HepG2 (cell line): ENCODE results near the gene PDZD7. TPM values are rescaled to one million over a fixed set of nuclear protein-coding genes. Genes with fewer than 3 reads are reported as not detected.

ENCODE experiments used
- NPAS2 ChIP-seq: sonication (generic); formaldehyde crosslinking; IDR thresholded peaks from 2 replicates; pipeline ENCODE4 v1.8.0; 2022; ENCODE audit warnings: mild to moderate bottlenecking, missing genetic modification reagents, borderline replicate concordance
- PRPF4 ChIP-seq: fragments of 200-400 bp; formaldehyde crosslinking; IDR thresholded peaks from 2 replicates; pipeline ENCODE4 v1.6.1; 2016; ENCODE audit warnings: low read length, low read depth; ENCODE audit not compliant: poor library complexity, severe bottlenecking
- RBFOX2 ChIP-seq: fragments of 200-400 bp; formaldehyde crosslinking; IDR thresholded peaks from 2 replicates; pipeline ENCODE4 v1.6.1; 2017; ENCODE audit warnings: low read depth, mild to moderate bottlenecking, low read length
- SOX13 ChIP-seq, 3 experiments: fragments of 450-650 bp in 1 of 3; sonication (generic) in 1 of 3; formaldehyde crosslinking in 1 of 3; IDR thresholded peaks in 2 of 3; conservative IDR thresholded peaks in 1 of 3; 2 replicates each; pipeline versions ENCODE4 v1.5.0 to v1.6.1; 2016 to 2020; ENCODE audit warnings: antibody characterized with exemption in 1 of 3, mild to moderate bottlenecking in 1 of 3, missing compliant biosample characterization in 1 of 3, missing genetic modification reagents in 1 of 3, moderate library complexity in 1 of 3
- SOX6 ChIP-seq, 2 experiments: fragments of 450-650 bp in 1 of 2; sonication (generic) in 1 of 2; formaldehyde crosslinking in 1 of 2; IDR thresholded peaks; 2 replicates each; pipeline versions ENCODE4 v1.4.0 to v1.6.1; 2017 to 2020; ENCODE audit warnings: antibody characterized with exemption in 1 of 2, mild to moderate bottlenecking in 1 of 2, missing genetic modification reagents in 1 of 2
- STAT5B ChIP-seq: sonication (generic); formaldehyde crosslinking; IDR thresholded peaks from 2 replicates; pipeline ENCODE4 v1.4.0; 2020; ENCODE audit warnings: missing genetic modification reagents
- TFAP4 ChIP-seq: sonication (generic); IDR thresholded peaks from 2 replicates; pipeline ENCODE4 v1.6.1; 2016; ENCODE audit warnings: low read depth, borderline replicate concordance
- ZNF383 ChIP-seq: sonication (generic); formaldehyde crosslinking; IDR thresholded peaks from 2 replicates; pipeline ENCODE4 v1.4.0; 2020; ENCODE audit warnings: missing genetic modification reagents, mild to moderate bottlenecking, borderline replicate concordance
- ZNF513 ChIP-seq: sonication (generic); formaldehyde crosslinking; conservative IDR thresholded peaks from 2 replicates; pipeline ENCODE4 v1.5.0; 2020; ENCODE audit warnings: missing genetic modification reagents
- ZNF569 ChIP-seq: sonication (generic); formaldehyde crosslinking; IDR thresholded peaks from 2 replicates; pipeline ENCODE4 v1.5.0; 2020; ENCODE audit warnings: mild to moderate bottlenecking, missing genetic modification reagents, moderate library complexity, borderline replicate concordance
- ZNF609 ChIP-seq: sonication (generic); formaldehyde crosslinking; IDR thresholded peaks from 2 replicates; pipeline ENCODE4 v1.4.0; 2020; ENCODE audit warnings: mild to moderate bottlenecking, missing genetic modification reagents, borderline replicate concordance
- ZNF614 ChIP-seq: IDR thresholded peaks from 2 replicates; pipeline ENCODE4 v1.6.1; 2018; ENCODE audit warnings: missing biosample characterization, missing genetic modification reagents, inconsistent platforms, borderline replicate concordance
- ZNF670 ChIP-seq: sonication (generic); formaldehyde crosslinking; IDR thresholded peaks from 2 replicates; pipeline ENCODE4 v1.8.0; 2022; ENCODE audit warnings: mild to moderate bottlenecking, missing genetic modification reagents, borderline replicate concordance
- polyA plus RNA-seq, 8 experiments: library from polyadenylated mRNA; depleted of rRNA in 3 of 8; stranded (reverse) in 7 of 8; unstranded in 1 of 8; fragments of >200 nt; fragmentation: Illumina TruSeq in 4 of 8; extraction: Trizol in 4 of 8; gene quantifications; 2 replicates each; pipeline versions ENCODE4 v1.2.1 to v1.2.3, GENCODE V29; 2011 to 2016; ENCODE audit warnings: low read depth in 4 of 8, missing spikeins in 1 of 8, mixed read lengths in 1 of 8; ENCODE audit not compliant: insufficient read depth in 1 of 8
- total RNA-seq, 5 experiments: library from RNA; depleted of rRNA; stranded (reverse); fragments of >200 nt; fragmentation: Illumina TruSeq; extraction: Trizol; gene quantifications; 2 replicates each; pipeline ENCODE4 v1.2.3, GENCODE V29; 2016; ENCODE audit warnings: low read depth in 1 of 5

The PDZD7 gene
- total and polyA plus RNA-seq, 2 of the 13 experiments (the other 11 are each of a cell fraction or from before 2014, with no cell fraction given), result 0.58 to 0.73 TPM

- peak; percentile 78; the same call in 1 of the 2 replicates for TF ChIP-seq TFAP4
- TF ChIP-seq NPAS2 (CRISPR knock-in tag), result no peak
- peak; percentile 20; the same call in 1 of the 2 replicates for TF ChIP-seq SOX13 (IDR thresholded peaks at IDR 0.05)
- peak in 1 of 2 experiments; percentile 67; a peak in 2 of 4 replicates for TF ChIP-seq SOX13 (CRISPR knock-in tag; conservative IDR thresholded peaks at IDR 0.05 in 1 of 2, IDR thresholded peaks at IDR 0.05 in 1 of 2)
- TF ChIP-seq ZNF513 (CRISPR knock-in tag), result no peak
- no peak for TF ChIP-seq STAT5B (CRISPR knock-in tag)
- TF ChIP-seq PRPF4, result no peak
- no peak for TF ChIP-seq ZNF383 (CRISPR knock-in tag)
- no peak for TF ChIP-seq ZNF569 (CRISPR knock-in tag)
- TF ChIP-seq ZNF614 (CRISPR knock-in tag), result peak; percentile 74
- peak; percentile 84 for TF ChIP-seq RBFOX2
- TF ChIP-seq ZNF609, result no peak; the same call in 1 of the 2 replicates
- no peak for TF ChIP-seq SOX6 (IDR thresholded peaks at IDR 0.05)
- peak; percentile 69 for TF ChIP-seq SOX6 (CRISPR knock-in tag; IDR thresholded peaks at IDR 0.05)
- TF ChIP-seq ZNF670 (CRISPR knock-in tag), result no peak; the same call in 1 of the 2 replicates
Observed at GRCh38 chr10:101066146-101066895, 35.4 kb upstream of the PDZD7 start (continued).
